Measurements from ENCODE around the gene NPAT.

- TF ChIP-seq CTCF (IDR thresholded peaks at IDR 0.05; ENCODE audit: low read depth, low read length, poor library complexity, severe bottlenecking): no peak
- no peak for TF ChIP-seq EZH2phosphoT487 (IDR thresholded peaks at IDR 0.05; ENCODE audit: borderline replicate concordance, low read length)
These were observed 73.9 kb downstream of the NPAT start for GRCh38 chr11:108148556-108148955.
